Ascending aorta (tissue), 2 donors: ENCODE results near the gene RPL36. TPM values are rescaled to one million over a fixed set of nuclear protein-coding genes. Genes with fewer than 3 reads are reported as not detected.
"Not testable (repeated sequence)": the region's sequence is repeated elsewhere in the genome, so short reads cannot be mapped to it uniquely, and the experiment has no call there.

ENCODE experiments used
- DNase-seq, 2 donors: peaks; one replicate each; pipeline ENCODE4 v3.0.0-alpha.2; 2019; ENCODE audit warnings: low spot score in 2 of 2
- H3K27ac ChIP-seq, 2 donors: fragments of 200-600 bp; sonication (generic); one replicate each; pipeline ENCODE4 v1.5.1; 2016 to 2017; ENCODE audit warnings: mild to moderate bottlenecking in 1 of 2
- H3K27me3 ChIP-seq: fragments of 200-600 bp; sonication (generic); one replicate; pipeline ENCODE4 v1.5.1; 2017
- H3K36me3 ChIP-seq, 2 donors: fragments of 200-600 bp; sonication (generic); one replicate each; pipeline ENCODE4 v1.5.1; 2016
- H3K4me1 ChIP-seq, 2 donors: fragments of 200-600 bp; sonication (generic); one replicate each; pipeline ENCODE4 v1.5.1; 2016 to 2017; ENCODE audit warnings: mild to moderate bottlenecking in 1 of 2
- H3K4me3 ChIP-seq, 2 donors: fragments of 200-600 bp; sonication (generic); one replicate each; pipeline ENCODE4 v1.5.1; 2016 to 2017; ENCODE audit warnings: mild to moderate bottlenecking in 1 of 2
- H3K9me3 ChIP-seq, 2 donors: fragments of 200-600 bp; sonication (generic); one replicate each; pipeline ENCODE4 v1.5.1; 2016
- CTCF ChIP-seq, 3 experiments: fragments of 200-600 bp in 2 of 3; fragments of 450-650 bp in 1 of 3; sonication (generic) in 2 of 3; IDR thresholded peaks; one replicate each; pipeline ENCODE4 v1.5.1; 2016 to 2019; ENCODE audit warnings: antibody characterized with exemption in 3 of 3, mild to moderate bottlenecking in 1 of 3, moderate library complexity in 1 of 3
- intact Hi-C: fragments of 100-400 bp; cut with DNase I; formaldehyde crosslinking; loops from one replicate; pipeline ENCODE4 v1.15.1; 2023
- total RNA-seq: library from RNA; depleted of rRNA; stranded (reverse); fragments of >200 nt; gene quantifications from one replicate; pipeline ENCODE4 v1.1.0, GENCODE V29; 2016

Gene RPL36
- total RNA-seq, 1 donor from 2014 or later = 885 TPM

GRCh38 chr19:5698635-5699422, 8.7 kb downstream of the RPL36 start:
- H3K9me3 ChIP-seq = no peaks in the 10 kb centered on the region
- H3K36me3 ChIP-seq = peaks cover 72 to 78% of the 10 kb centered on the region in 2 donors
- no peak overlapping the region for H3K4me3 ChIP-seq
- intact Hi-C loops = no loop called here
- no peak for DNase-seq
- no peak overlapping the region for H3K27ac ChIP-seq
- TF ChIP-seq CTCF (IDR thresholded peaks at IDR 0.05) = no peak
- no peaks in the 10 kb centered on the region for H3K4me1 ChIP-seq
- no peaks in the 10 kb centered on the region for H3K27me3 ChIP-seq

- H3K27ac ChIP-seq = no peak overlapping the region
- H3K4me3 ChIP-seq = no peak overlapping the region
- H3K4me1 ChIP-seq = no peaks in the 10 kb centered on the region
- H3K27me3 ChIP-seq = no peaks in the 10 kb centered on the region
- intact Hi-C loops = no loop called here
- no peaks in the 10 kb centered on the region for H3K9me3 ChIP-seq
- no peak for DNase-seq
- no peak for TF ChIP-seq CTCF (IDR thresholded peaks at IDR 0.05)
- H3K36me3 ChIP-seq = peaks cover 70 to 76% of the 10 kb centered on the region in 2 donors
Observed at GRCh38 chr19:5700455-5701092, 10.5 kb downstream of the RPL36 start.

GRCh38 chr19:5702053-5702410, 11.9 kb downstream of the RPL36 start:
- DNase-seq, H3K27ac ChIP-seq, H3K9me3 ChIP-seq, H3K4me3 ChIP-seq, H3K27me3 ChIP-seq, intact Hi-C loops, H3K4me1 ChIP-seq: not testable (repeated sequence)
- H3K36me3 ChIP-seq = peaks cover 69 to 76% of the 10 kb centered on the region in 2 donors

- TF ChIP-seq CTCF (IDR thresholded peaks at IDR 0.05) = no peak
- Histone ChIP-seq H3K27me3 (no peaks in the 10 kb centered on the region), H3K27ac (no peak overlapping the region), H3K4me3 (no peak overlapping the region), H3K36me3 (peaks cover 76 to 80% of the 10 kb centered on the region in 2 donors), H3K9me3 (no peaks in the 10 kb centered on the region), H3K4me1 (no peaks in the 10 kb centered on the region)
- intact Hi-C loops = no loop called here
- no peak for DNase-seq
Observed at GRCh38 chr19:5703819-5704818, 14.0 kb downstream of the RPL36 start.

- H3K4me1 ChIP-seq = no peaks in the 10 kb centered on the region
- no peak for DNase-seq
- no peaks in the 10 kb centered on the region for H3K27me3 ChIP-seq
- no peak overlapping the region for H3K4me3 ChIP-seq
- H3K9me3 ChIP-seq = no peaks in the 10 kb centered on the region
- intact Hi-C loops = no loop called here
- H3K27ac ChIP-seq = no peak overlapping the region
- no peak for TF ChIP-seq CTCF (IDR thresholded peaks at IDR 0.05)
- peaks cover 62 to 83% of the 10 kb centered on the region in 2 donors for H3K36me3 ChIP-seq
Observed at GRCh38 chr19:5705552-5705951, 15.5 kb downstream of the RPL36 start.
